ENCODE measurements around the gene MEOX1. TPM values are rescaled to one million over a fixed set of nuclear protein-coding genes. Genes with fewer than 3 reads are reported as not detected.

Gene MEOX1
- total and polyA plus RNA-seq, 2 donors (not counting 1 experiment from before 2014, with no cell fraction given) = not detected

DNA sequence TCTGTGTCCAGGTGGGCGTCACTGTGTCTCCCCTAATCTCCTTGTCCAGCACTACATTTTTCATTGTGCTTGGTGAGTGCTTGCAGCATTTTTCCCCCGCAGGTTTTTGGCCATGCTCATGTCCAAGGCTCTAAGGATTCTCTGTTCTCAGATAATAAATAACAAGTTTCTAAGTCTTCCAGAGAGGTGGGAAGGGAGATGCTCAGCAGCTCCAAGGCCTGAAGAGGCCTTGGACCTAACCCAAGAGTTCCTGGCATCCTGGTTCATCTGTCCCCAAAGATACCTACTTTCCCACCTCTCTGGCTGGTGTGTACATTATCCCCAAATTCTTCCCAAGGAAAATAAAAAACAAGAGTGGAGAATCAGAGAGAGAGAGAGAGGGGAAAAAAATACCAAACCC is 45.3 kb downstream of the MEOX1 start:
- Mint-ChIP-seq H3K4me3 (no peak overlapping the region), H3K27me3 (peaks cover 15% of the 10 kb centered on the region), H3K4me1 (no peaks in the 10 kb centered on the region), H3K27ac (no peak overlapping the region), H3K9me3 (ENCODE audit: insufficient read depth) (no peaks in the 10 kb centered on the region)
- CTCF ChIA-PET = no interaction called here
- POLR2A ChIA-PET = no interaction called here
- TF ChIP-seq EZH2 (IDR thresholded peaks at IDR 0.05; ENCODE audit: borderline replicate concordance, insufficient read depth, low read depth, low read length, poor library complexity, severe bottlenecking) = no peak
- TF ChIP-seq, protein P1, sequence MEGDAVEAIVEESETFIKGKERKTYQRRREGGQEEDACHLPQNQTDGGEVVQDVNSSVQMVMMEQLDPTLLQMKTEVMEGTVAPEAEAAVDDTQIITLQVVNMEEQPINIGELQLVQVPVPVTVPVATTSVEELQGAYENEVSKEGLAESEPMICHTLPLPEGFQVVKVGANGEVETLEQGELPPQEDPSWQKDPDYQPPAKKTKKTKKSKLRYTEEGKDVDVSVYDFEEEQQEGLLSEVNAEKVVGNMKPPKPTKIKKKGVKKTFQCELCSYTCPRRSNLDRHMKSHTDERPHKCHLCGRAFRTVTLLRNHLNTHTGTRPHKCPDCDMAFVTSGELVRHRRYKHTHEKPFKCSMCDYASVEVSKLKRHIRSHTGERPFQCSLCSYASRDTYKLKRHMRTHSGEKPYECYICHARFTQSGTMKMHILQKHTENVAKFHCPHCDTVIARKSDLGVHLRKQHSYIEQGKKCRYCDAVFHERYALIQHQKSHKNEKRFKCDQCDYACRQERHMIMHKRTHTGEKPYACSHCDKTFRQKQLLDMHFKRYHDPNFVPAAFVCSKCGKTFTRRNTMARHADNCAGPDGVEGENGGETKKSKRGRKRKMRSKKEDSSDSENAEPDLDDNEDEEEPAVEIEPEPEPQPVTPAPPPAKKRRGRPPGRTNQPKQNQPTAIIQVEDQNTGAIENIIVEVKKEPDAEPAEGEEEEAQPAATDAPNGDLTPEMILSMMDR (IDR thresholded peaks at IDR 0.05) = no peak
- no peaks in the 10 kb centered on the region for H3K79me2 ChIP-seq (ENCODE audit: control insufficient read depth, insufficient read depth, low read length)
- H3K4me3 ChIP-seq (ENCODE audit: control extremely low read depth in 1 of 5, extremely low read depth in 1 of 5, insufficient read depth in 1 of 5, low read depth in 2 of 5, low read length in 4 of 5) = no peak overlapping the region
- ATAC-seq (ENCODE audit: low read depth) (no peak), DNase-seq (no peak)
- H3K4me2 ChIP-seq (replicated peaks; ENCODE audit: low read depth, low read length, poor library complexity, severe bottlenecking) = no peak overlapping the region
- no peak overlapping the region for H3K27ac ChIP-seq (ENCODE audit: low read length in 2 of 2)
- no peak overlapping the region for H3K9ac ChIP-seq (ENCODE audit: low read length)
- H3K9me3 ChIP-seq (ENCODE audit: control extremely low read depth in 1 of 3, control insufficient read depth in 2 of 3, insufficient read depth in 1 of 3, low read length in 2 of 3) = peaks cover 0 to 5% (median 0%) of the 10 kb centered on the region in 3 donors
- no peaks in the 10 kb centered on the region for H3K36me3 ChIP-seq (replicated peaks in 1 of 2; ENCODE audit: control extremely low read depth in 1 of 2, control insufficient read depth in 1 of 2, extremely low read depth in 1 of 2, insufficient read depth in 2 of 2, low read length in 1 of 2)
- no peaks in the 10 kb centered on the region for H4K20me1 ChIP-seq (ENCODE audit: control insufficient read depth, insufficient read depth, low read length, poor library complexity, severe bottlenecking)
- no peaks in the 10 kb centered on the region for H3K4me1 ChIP-seq (ENCODE audit: control insufficient read depth in 2 of 2, insufficient read depth in 2 of 2, low read length in 2 of 2)
- intact Hi-C loops (cut with micrococcal nuclease) = no loop called here
- 88% methylated on average over 1 of the region's 2 CpGs for WGBS (ENCODE audit: insufficient coverage)
- H2AFZ ChIP-seq (ENCODE audit: insufficient read depth, low read depth, low read length, poor library complexity, severe bottlenecking) = no peak overlapping the region
- H3K27me3 ChIP-seq (replicated peaks in 1 of 4; ENCODE audit: control extremely low read depth in 1 of 4, control insufficient read depth in 3 of 4, insufficient read depth in 4 of 4, low read length in 3 of 4) = peaks cover 0 to 2% (median 1%) of the 10 kb centered on the region in 4 experiments

DNA sequence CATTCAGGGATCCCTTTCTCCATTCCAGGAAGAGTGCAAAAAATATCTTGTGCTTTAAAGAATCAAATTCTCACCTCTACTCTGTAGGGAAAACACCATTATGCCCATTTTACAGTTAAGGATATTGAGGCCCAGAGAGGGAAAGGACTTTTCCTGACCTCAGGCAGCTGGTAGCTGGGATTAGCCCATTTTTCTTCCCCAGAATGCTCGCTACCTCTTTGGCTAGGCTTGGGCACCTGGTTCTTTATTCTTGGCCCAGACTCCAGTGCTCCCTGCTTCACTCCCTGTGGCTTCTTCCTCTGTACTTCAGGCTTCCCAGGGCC is 45.7 kb downstream of the MEOX1 start:
- H3K36me3 ChIP-seq (replicated peaks in 1 of 2; ENCODE audit: control extremely low read depth in 1 of 2, control insufficient read depth in 1 of 2, extremely low read depth in 1 of 2, insufficient read depth in 2 of 2, low read length in 1 of 2) = no peaks in the 10 kb centered on the region
- Mint-ChIP-seq H3K4me3 (no peak overlapping the region), H3K27me3 (peaks cover 15% of the 10 kb centered on the region), H3K4me1 (no peaks in the 10 kb centered on the region), H3K27ac (no peak overlapping the region), H3K9me3 (ENCODE audit: insufficient read depth) (no peaks in the 10 kb centered on the region)
- H3K27me3 ChIP-seq (replicated peaks in 1 of 4; ENCODE audit: control extremely low read depth in 1 of 4, control insufficient read depth in 3 of 4, insufficient read depth in 4 of 4, low read length in 3 of 4) = peaks cover 0 to 6% (median 1%) of the 10 kb centered on the region in 4 experiments
- no peak overlapping the region for H3K27ac ChIP-seq (ENCODE audit: low read length in 2 of 2)
- no peak overlapping the region for H3K9ac ChIP-seq (ENCODE audit: low read length)
- peaks cover 0 to 8% (median 0%) of the 10 kb centered on the region in 3 donors for H3K9me3 ChIP-seq (ENCODE audit: control extremely low read depth in 1 of 3, control insufficient read depth in 2 of 3, insufficient read depth in 1 of 3, low read length in 2 of 3)
- no peaks in the 10 kb centered on the region for H4K20me1 ChIP-seq (ENCODE audit: control insufficient read depth, insufficient read depth, low read length, poor library complexity, severe bottlenecking)
- ATAC-seq (ENCODE audit: low read depth) (no peak), DNase-seq (no peak)
- ChIA-PET POLR2A (no interaction called here), CTCF (no interaction called here)
- no peaks in the 10 kb centered on the region for H3K4me1 ChIP-seq (ENCODE audit: control insufficient read depth in 2 of 2, insufficient read depth in 2 of 2, low read length in 2 of 2)
- 93% methylated on average over 1 of the region's 1 CpG for WGBS (ENCODE audit: insufficient coverage)
- intact Hi-C loops (cut with micrococcal nuclease) = no loop called here
- H3K79me2 ChIP-seq (ENCODE audit: control insufficient read depth, insufficient read depth, low read length) = no peaks in the 10 kb centered on the region
- no peak overlapping the region for H3K4me3 ChIP-seq (ENCODE audit: control extremely low read depth in 1 of 5, extremely low read depth in 1 of 5, insufficient read depth in 1 of 5, low read depth in 2 of 5, low read length in 4 of 5)
- no peak for TF ChIP-seq EZH2 (IDR thresholded peaks at IDR 0.05; ENCODE audit: borderline replicate concordance, insufficient read depth, low read depth, low read length, poor library complexity, severe bottlenecking)
- TF ChIP-seq, protein P1 (IDR thresholded peaks at IDR 0.05) = no peak
- no peak overlapping the region for H3K4me2 ChIP-seq (replicated peaks; ENCODE audit: low read depth, low read length, poor library complexity, severe bottlenecking)
- no peak overlapping the region for H2AFZ ChIP-seq (ENCODE audit: insufficient read depth, low read depth, low read length, poor library complexity, severe bottlenecking)
